Measurements from ENCODE around the gene WRNIP1. TPM values are rescaled to one million over a fixed set of nuclear protein-coding genes. Genes with fewer than 3 reads are reported as not detected.
"Not testable (repeated sequence)": the region's sequence is repeated elsewhere in the genome, so short reads cannot be mapped to it uniquely, and the experiment has no call there.

WRNIP1 gene
- total RNA-seq, 1 donor from 2014 or later = 58.5 TPM

DNA sequence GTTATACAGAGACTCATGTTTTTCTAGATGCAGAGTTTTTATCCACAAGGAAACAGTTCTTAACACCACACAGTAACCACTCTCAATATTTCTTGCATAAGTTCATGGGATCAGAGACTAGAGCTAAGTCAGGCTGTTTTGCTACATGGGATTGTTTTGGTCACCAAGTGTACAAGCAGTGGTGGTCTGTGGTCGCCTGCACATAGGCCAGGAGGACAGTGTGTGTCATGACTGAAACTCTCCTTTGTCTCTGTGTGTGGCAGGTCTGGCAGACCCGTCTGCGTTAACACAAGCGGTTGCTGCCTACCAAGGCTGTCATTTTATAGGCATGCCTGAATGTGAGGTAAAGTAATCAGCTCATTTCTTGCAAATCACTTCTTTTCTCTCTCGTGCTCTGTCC lies 18.9 kb downstream of the WRNIP1 start:
- DNase-seq (ENCODE audit: low read depth) = no peak

GRCh38 chr6:2784930-2785329 lies 19.7 kb downstream of the WRNIP1 start:
- DNase-seq (ENCODE audit: low read depth) = no peak

- DNase-seq (ENCODE audit: low read depth) = no peak
Measured at GRCh38 chr6:2786269-2786668, 21.1 kb downstream of the WRNIP1 start.

- DNase-seq (ENCODE audit: low read depth) = peak; percentile 79
Measured at GRCh38 chr6:2790588-2791449, 25.6 kb downstream of the WRNIP1 start.

DNA sequence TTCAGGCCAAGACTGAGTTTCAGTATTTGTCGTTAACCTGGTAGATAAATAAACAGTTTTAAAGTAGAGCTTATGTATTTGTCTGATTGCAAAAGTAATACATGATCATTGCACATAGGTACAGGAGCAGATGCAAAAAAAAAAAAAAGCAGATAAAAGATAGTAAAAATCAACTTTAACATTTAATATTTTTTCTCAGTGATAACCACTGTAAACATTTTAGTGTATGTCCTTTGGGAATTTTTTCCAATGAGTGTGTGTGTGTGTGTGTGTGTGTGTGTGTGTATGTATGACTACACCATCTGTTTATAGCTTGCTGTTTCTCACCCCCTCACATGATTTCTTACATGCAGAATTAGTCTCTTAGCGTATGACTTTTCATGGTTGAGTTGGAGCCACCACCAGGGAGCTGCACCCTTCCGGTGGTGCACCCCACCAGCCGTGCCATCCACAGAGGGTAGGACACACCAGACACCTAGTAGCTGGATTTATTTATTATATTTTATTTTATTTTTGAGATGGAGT lies 26.3 kb downstream of the WRNIP1 start:
- no peak for DNase-seq (ENCODE audit: low read depth)

GRCh38 chr6:2792330-2793110 lies 27.3 kb downstream of the WRNIP1 start:
- DNase-seq (ENCODE audit: low read depth) = no peak

- DNase-seq (ENCODE audit: low read depth) = no peak
Measured at GRCh38 chr6:2793534-2794151, 28.4 kb downstream of the WRNIP1 start.

- peak; percentile 16 for DNase-seq (ENCODE audit: low read depth)
Measured at GRCh38 chr6:2794171-2794730, 29.1 kb downstream of the WRNIP1 start.

DNA sequence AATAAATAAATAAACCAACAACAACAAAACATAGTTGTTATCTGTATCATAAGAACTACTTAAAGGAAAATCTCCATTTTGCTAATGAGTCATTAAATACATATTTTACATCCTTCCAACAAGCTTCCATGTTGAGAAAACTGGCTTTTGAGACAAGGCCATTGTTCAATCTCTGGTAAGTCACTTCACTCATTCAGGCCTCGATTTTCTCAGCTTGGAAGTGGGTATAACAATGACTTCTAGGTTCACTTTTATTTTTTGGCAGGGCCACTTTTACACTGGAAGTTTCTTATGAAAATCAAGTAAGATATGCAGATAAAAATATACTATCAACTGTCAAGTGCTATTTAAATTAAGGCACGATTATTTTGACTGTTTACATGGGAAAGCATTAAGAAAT lies 30.0 kb downstream of the WRNIP1 start:
- DNase-seq (ENCODE audit: low read depth) = no peak

GRCh38 chr6:2795956-2796355 lies 30.8 kb downstream of the WRNIP1 start:
- DNase-seq (ENCODE audit: low read depth) = no peak

DNA sequence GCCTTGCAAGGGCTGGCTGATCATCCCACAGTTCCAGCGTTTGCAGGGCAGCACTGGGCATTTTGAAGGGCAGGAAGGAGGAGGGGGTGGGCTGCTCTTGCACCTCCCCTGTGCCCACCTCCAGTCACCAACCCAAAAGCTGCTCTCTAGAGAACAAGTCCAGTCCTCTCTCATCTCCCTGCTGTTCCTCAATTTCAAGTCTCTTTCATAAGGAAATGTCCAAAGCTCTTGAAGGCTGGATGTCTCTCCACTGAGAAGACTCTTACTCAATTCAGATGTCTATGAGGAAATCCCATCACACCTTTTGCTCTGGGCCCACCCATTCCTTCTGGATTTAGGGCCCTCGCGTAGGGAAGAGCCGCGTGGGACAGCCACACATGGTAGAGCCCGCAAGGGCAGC lies 31.7 kb downstream of the WRNIP1 start:
- DNase-seq (ENCODE audit: low read depth) = no peak

DNA sequence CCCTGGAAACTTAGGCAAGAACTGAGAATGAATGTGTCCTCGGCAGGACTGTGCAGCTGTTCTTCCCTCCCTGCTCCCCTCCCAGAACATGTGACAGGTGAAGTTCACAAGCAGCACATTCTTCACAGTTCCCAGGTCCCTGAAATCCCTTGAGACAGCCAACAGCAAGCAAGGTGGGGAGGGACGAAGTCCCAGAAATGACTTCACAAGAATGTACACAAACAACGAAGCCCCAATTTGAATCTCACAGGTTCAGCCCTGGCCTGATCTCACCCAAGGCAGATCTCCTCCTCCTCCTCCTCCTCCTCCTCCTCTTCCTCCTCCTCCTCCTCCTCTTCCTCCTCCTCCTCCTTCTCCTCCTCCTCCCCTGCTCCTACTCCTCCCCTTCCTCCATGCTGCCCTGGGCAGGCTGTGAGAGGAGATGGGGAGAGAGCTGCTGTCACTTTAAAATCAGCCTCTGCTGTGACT lies 32.4 kb downstream of the WRNIP1 start:
- peak; percentile 52 for DNase-seq (ENCODE audit: low read depth)

GRCh38 chr6:2798586-2799134 lies 33.5 kb downstream of the WRNIP1 start:
- no peak for DNase-seq (ENCODE audit: low read depth)

GRCh38 chr6:2799936-2800527 lies 34.8 kb downstream of the WRNIP1 start:
- DNase-seq (ENCODE audit: low read depth) = no peak

DNA sequence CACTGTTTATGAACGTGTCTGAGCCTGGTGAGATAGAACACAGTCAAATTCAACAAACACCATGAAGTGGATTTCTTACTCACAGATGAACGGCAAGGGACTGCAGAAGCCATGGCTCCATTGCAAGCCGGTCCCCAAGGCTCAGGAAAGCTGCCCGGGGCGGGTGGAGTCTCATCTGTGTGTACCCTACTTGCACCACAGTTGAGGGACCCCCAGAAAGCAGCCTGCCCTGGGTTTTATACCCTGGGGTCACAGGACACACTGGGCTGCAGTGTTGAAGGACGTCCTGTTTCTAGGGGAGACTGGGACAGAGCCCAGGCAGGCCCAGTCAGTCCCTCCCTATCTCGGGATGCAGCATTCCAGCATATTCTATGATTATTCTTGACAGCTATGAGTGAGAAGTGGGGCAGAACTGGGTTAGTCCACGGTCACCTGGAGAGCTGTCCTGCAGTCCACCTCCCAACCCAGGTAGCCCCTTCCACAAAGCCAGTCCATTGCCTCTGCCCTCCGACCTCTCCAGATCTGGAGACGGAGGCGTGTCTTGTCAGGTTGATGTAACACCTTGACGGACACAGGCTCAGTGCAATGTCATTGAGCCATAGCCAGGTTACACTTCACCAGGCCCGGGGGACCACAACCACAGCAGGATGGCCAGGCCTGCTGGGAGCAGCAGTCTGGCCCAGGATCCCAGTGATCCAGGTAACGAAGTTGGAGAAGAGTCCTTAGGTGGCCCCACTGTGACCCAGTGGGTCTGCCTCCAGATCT lies 35.5 kb downstream of the WRNIP1 start:
- DNase-seq (ENCODE audit: low read depth) = no peak

GRCh38 chr6:2801687-2802086 lies 36.5 kb downstream of the WRNIP1 start:
- not testable (repeated sequence) for DNase-seq (ENCODE audit: low read depth)

GRCh38 chr6:2802521-2803060 lies 37.4 kb downstream of the WRNIP1 start:
- DNase-seq (ENCODE audit: low read depth) = no peak

DNA sequence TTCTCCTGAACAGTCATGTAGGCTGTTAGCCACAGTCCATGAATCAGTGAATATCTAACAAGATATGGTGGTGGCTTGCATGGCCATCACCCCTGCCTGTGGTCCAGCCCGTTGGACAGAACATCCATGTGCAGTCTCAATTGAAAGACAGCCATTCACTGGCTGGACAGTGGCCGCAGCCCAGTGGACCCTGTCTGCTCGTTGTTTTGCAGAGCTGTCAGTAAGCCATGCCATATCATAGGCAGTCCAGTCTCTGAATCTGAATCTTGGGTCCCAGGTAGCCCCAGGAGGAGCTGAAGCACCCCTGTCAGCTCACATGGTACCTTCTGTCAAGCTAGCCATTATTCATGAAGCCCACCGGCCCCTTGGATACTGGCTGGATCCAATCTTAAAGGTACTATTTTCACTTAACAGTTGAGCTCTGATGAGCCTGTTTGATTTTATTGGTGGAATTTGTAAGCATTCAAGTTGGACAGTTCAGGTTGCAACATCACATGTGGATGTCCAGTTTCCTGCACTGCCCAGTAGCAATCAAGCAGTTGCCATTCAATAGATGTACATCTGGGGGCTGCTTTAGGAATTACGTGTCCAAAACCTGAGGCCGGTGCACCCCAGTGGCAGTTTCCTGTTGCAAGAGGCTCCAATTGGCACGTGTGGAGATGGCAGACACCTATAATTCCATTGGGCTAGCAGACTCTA lies 38.7 kb downstream of the WRNIP1 start:
- no peak for DNase-seq (ENCODE audit: low read depth)

DNA sequence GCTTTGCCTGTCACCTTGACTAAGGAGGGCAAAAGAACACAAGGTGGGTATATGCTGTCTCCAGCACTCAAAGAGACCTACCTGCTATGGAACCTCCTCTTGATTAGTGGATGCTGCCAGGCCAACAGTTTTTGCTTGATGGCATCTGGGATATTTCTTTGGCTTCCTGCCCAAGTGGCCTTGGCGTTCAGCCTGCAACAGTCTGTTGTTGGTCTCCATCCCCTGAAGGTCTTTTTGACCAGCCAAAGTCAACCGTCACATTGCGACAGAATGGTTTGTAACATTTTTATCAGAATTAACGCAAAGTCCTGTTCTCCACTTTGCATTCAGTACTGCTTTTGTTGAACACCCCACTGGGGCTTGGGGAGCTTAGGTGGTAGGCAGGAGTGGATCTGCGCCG lies 39.3 kb downstream of the WRNIP1 start:
- peak; percentile 16 for DNase-seq (ENCODE audit: low read depth)
